Spleen (tissue), 11 donors: ENCODE measurements around the gene CYTIP. TPM values are rescaled to one million over a fixed set of nuclear protein-coding genes. Genes with fewer than 3 reads are reported as not detected.

ENCODE experiments used
- DNase-seq: peaks from one replicate; pipeline ENCODE4 v3.0.0-alpha.2; 2020
- H3K27ac ChIP-seq, 8 donors: fragments of 200-600 bp; sonication (generic) in 7 of 8; 1 replicate in 4 of 8; 2 replicates in 4 of 8; pipeline versions ENCODE4 v1.5.0 to v1.8.0; 2016 to 2021; ENCODE audit warnings: inconsistent platforms in 4 of 8, mild to moderate bottlenecking in 4 of 8, moderate library complexity in 1 of 8
- H3K27me3 ChIP-seq, 7 donors: fragments of 200-600 bp; sonication (generic) in 6 of 7; replicated peaks in 1 of 7; 1 replicate in 4 of 7; 2 replicates in 3 of 7; pipeline versions ENCODE4 v1.5.0 to v1.8.0; 2016 to 2021; ENCODE audit warnings: inconsistent platforms in 3 of 7, mild to moderate bottlenecking in 1 of 7
- H3K36me3 ChIP-seq, 6 donors: fragments of 200-600 bp; sonication (generic) in 5 of 6; 1 replicate in 4 of 6; 2 replicates in 2 of 6; pipeline versions ENCODE4 v1.5.0 to v1.8.0; 2016 to 2021; ENCODE audit warnings: inconsistent platforms in 2 of 6
- H3K4me1 ChIP-seq, 6 donors: fragments of 200-600 bp; sonication (generic) in 5 of 6; 1 replicate in 3 of 6; 2 replicates in 3 of 6; pipeline versions ENCODE4 v1.5.0 to v1.8.0; 2016 to 2021; ENCODE audit warnings: inconsistent platforms in 3 of 6
- H3K4me3 ChIP-seq, 8 donors: fragments of 200-600 bp; sonication (generic) in 7 of 8; 1 replicate in 4 of 8; 2 replicates in 4 of 8; pipeline versions ENCODE4 v1.5.0 to v1.8.0; 2016 to 2021; ENCODE audit warnings: inconsistent platforms in 4 of 8, mild to moderate bottlenecking in 4 of 8, moderate library complexity in 2 of 8
- H3K9me3 ChIP-seq, 8 donors: fragments of 200-600 bp; sonication (generic) in 7 of 8; 1 replicate in 4 of 8; 2 replicates in 4 of 8; pipeline versions ENCODE4 v1.5.0 to v1.8.0; 2016 to 2021; ENCODE audit warnings: inconsistent platforms in 4 of 8
- POLR2A ChIP-seq, 3 donors: fragments of 450-650 bp; IDR thresholded peaks; one replicate each; pipeline ENCODE4 v1.5.1; 2017; ENCODE audit warnings: antibody characterized with exemption in 3 of 3, mild to moderate bottlenecking in 1 of 3
- POLR2AphosphoS5 ChIP-seq, 3 donors: sonication (generic); formaldehyde crosslinking; IDR thresholded peaks; one replicate each; pipeline ENCODE4 v1.5.1; 2017; ENCODE audit warnings: antibody characterized with exemption in 3 of 3
- WGBS, 5 donors: extraction: QIAGEN DNeasy Blood & Tissue Kit in 3 of 5; methylation state at CpG; one replicate each; pipeline versions ENCODE4 v1.1.5 to v1.1.7; 2013 to 2018; 5-methylcytosine and 5-hydroxymethylcytosine counted together
- intact Hi-C: fragments of 100-400 bp; cut with DNase I; formaldehyde crosslinking; loops from one replicate; pipeline ENCODE4 v1.15.0; 2023; ENCODE audit warnings: low total_unique reads
- polyA plus RNA-seq, 3 donors: library from polyadenylated mRNA; stranded (reverse); fragments of 200-250 nt; gene quantifications; one replicate each; pipeline ENCODE4 v1.2.1, GENCODE V29; 2013
- total RNA-seq, 7 donors: library from RNA; depleted of rRNA in 3 of 7; stranded (reverse); fragments of >200 nt in 3 of 7; fragmentation: NEBNext Ultra II Directional in 4 of 7; extraction: Animal tissue kit (Norgen Biotek cat#: 25700) in 4 of 7; gene quantifications; one replicate each; pipeline versions ENCODE4 v1.1.0 to v1.2.1, GENCODE V29; 2016 to 2021
- TF ChIP-seq, protein P1 (sequence below), 11 experiments: fragments of 200-600 bp in 7 of 11; fragments of 450-650 bp in 4 of 11; sonication (generic) in 4 of 11; IDR thresholded peaks in 8 of 11; conservative IDR thresholded peaks in 3 of 11; 1 replicate in 7 of 11; 2 replicates in 4 of 11; pipeline versions ENCODE4 v1.4.0 to v1.8.0; 2016 to 2021; ENCODE audit warnings: antibody characterized with exemption in 11 of 11, inconsistent platforms in 4 of 11, mild to moderate bottlenecking in 1 of 11
- donor health status: healthy with polysubstance abuse.
- donor health status: DM: no; HTN: no; CAD: no; lungs with moderate emphysema.
- donor health status: DM: no; HTN: no; CAD: no.
- donor health status: Bipolar disorder and iron deficiency.
- donor health status: healthy.
- donor health status: DM: no; HTN: no; CAD: no.
- donor health status: DM: yes; HTN: yes; CAD: no.

The CYTIP gene
- total and polyA plus RNA-seq, 10 donors: 27.3 to 135 (median 101) TPM

DNA sequence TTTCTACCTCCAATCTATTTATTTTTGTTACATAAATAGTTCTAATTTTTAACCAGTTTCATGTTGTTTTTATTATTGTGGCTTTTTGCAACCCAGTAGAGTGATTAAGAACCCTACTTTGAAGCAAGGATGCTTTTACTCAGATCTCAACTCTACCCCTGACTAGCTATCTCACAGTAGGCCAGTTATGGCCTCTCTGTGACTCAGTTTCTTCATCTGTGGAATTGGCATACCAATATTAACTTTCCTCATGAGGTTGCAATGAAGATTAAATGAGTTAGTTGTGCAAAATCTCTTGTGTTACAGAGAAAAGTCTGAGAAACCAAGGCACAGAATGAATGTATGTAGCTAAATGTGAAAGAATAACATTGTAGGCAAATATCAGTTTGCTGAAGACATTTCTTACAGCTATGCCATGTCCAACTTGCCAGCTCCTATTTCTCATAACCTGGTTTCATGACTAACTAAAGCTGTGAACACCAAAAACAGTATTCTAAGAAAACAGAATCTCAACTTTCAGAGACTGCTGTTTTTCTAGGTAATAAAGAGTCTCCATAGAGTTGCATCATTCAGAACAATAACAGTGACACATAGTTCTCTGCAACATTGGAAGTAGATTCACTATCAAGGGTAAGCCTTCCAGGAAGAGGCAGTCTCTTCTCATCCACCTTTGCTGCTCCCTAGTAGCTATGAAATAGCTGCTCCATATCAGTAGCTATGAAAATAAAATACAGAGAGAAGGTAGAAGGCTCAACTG is 33.2 kb upstream of the CYTIP start:
- H3K4me3 ChIP-seq: no peak overlapping the region
- DNase-seq: no peak
- intact Hi-C loops: no loop called here
- H3K27ac ChIP-seq: no peak overlapping the region
- peaks cover 0 to 10% (median 0%) of the 10 kb centered on the region in 6 donors for H3K4me1 ChIP-seq
- H3K27me3 ChIP-seq: no peaks in the 10 kb centered on the region
- no peaks in the 10 kb centered on the region for H3K9me3 ChIP-seq
- H3K36me3 ChIP-seq: no peaks in the 10 kb centered on the region
- TF ChIP-seq, protein P1, sequence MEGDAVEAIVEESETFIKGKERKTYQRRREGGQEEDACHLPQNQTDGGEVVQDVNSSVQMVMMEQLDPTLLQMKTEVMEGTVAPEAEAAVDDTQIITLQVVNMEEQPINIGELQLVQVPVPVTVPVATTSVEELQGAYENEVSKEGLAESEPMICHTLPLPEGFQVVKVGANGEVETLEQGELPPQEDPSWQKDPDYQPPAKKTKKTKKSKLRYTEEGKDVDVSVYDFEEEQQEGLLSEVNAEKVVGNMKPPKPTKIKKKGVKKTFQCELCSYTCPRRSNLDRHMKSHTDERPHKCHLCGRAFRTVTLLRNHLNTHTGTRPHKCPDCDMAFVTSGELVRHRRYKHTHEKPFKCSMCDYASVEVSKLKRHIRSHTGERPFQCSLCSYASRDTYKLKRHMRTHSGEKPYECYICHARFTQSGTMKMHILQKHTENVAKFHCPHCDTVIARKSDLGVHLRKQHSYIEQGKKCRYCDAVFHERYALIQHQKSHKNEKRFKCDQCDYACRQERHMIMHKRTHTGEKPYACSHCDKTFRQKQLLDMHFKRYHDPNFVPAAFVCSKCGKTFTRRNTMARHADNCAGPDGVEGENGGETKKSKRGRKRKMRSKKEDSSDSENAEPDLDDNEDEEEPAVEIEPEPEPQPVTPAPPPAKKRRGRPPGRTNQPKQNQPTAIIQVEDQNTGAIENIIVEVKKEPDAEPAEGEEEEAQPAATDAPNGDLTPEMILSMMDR (IDR thresholded peaks at IDR 0.05 in 8 of 11, conservative IDR thresholded peaks at IDR 0.05 in 3 of 11): no peak
- TF ChIP-seq POLR2A (IDR thresholded peaks at IDR 0.05) (no peak), POLR2AphosphoS5 (IDR thresholded peaks at IDR 0.05) (no peak)

DNA sequence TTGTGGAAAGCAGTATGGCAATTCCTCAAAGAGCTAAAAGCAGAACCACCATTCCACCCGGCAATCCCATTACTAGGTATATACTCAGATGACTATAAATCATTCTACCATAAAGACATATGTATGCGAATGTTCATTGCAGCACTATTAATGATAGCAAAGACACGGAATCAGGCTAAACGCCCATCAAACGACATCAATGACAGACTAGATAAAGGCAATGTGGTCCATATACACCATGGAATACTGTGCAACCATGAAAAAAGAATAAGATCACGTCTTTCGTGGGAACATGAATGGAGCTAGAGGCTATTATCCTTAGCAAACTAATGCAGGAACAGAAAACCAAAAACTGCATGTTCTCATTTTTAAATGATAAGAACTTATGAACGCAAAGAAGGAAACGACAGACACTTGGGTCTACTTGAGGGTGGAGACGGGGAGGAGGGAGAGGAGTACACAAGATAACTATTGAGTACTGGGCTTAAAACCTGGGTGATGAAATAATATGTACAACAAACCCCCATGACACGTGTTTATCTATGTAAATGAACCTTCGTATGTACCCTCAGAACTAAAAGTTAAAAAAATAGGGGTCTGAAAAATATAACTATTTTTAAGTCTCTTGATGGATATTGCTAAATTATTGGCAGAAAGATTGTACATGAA is 32.0 kb upstream of the CYTIP start:
- no peak for DNase-seq
- Histone ChIP-seq H3K27me3 (no peaks in the 10 kb centered on the region), H3K27ac (no peak overlapping the region), H3K4me3 (no peak overlapping the region), H3K4me1 (peaks cover 0 to 17% (median 0%) of the 10 kb centered on the region in 6 donors), H3K36me3 (no peaks in the 10 kb centered on the region), H3K9me3 (no peaks in the 10 kb centered on the region)
- no peak for TF ChIP-seq POLR2AphosphoS5 (IDR thresholded peaks at IDR 0.05)
- TF ChIP-seq, protein P1 (IDR thresholded peaks at IDR 0.05 in 8 of 11, conservative IDR thresholded peaks at IDR 0.05 in 3 of 11): no peak
- TF ChIP-seq POLR2A (IDR thresholded peaks at IDR 0.05): no peak
- 91 to 96% (median 94%) methylated on average over 12 of the region's 12 CpGs for WGBS, 5 donors
- intact Hi-C loops: no loop called here

DNA sequence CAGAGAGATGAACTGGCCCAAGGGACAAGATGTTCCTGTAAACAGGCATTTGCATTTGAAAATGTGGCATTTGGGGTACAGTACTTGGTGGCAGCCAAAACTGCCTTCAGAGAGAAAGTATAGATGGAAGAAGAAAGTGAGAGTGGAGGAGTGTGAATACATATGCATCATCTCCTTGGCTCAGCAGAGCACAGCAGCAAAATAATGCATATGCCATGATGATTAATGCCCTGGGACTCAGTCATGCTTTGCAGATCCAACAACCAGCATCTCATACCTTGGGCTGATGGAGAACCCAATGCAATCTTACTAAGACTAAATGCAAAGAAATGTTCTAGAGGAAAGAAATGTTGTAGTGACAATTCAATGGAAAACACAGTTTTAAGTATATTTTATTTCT is 29.7 kb upstream of the CYTIP start:
- intact Hi-C loops: no loop called here
- Histone ChIP-seq H3K4me1 (peaks cover 7 to 40% (median 19%) of the 10 kb centered on the region in 6 donors), H3K9me3 (no peaks in the 10 kb centered on the region), H3K27ac (peak overlapping the region in 1 of 8 donors; percentile 1), H3K27me3 (no peaks in the 10 kb centered on the region), H3K4me3 (no peak overlapping the region), H3K36me3 (no peaks in the 10 kb centered on the region)
- DNase-seq: no peak
- TF ChIP-seq POLR2AphosphoS5 (IDR thresholded peaks at IDR 0.05) (peak in 1 of 3 donors; percentile 21), POLR2A (IDR thresholded peaks at IDR 0.05) (no peak)

DNA sequence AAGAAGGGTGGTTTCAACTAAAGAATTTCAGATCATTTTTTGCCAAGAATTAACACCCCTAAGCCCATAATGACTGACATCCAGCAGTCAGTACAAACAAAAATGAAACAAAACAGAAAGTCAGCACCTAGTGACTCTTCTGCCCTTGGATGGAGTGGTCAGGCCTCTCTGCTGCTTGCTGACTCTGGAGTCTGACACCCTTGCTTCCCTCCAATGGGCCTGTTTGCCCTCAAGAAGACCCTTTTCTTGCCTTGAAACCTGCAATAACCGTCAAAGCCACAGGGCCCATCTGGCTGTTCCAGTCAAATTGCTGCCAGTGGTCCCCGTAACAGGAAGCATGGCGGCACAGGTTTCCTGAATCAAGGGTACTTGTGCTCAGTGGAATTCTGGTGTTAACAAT is 27.2 kb upstream of the CYTIP start:
- 55 to 68% (median 63%) methylated on average over 3 of the region's 3 CpGs for WGBS, 5 donors
- intact Hi-C loops: no loop called here

More for the DNA sequence above, 27.2 kb upstream of the CYTIP start:
- Histone ChIP-seq H3K9me3 (no peaks in the 10 kb centered on the region), H3K36me3 (no peaks in the 10 kb centered on the region), H3K4me3 (no peak overlapping the region), H3K27ac (peak overlapping the region in 5 of 8 donors; percentile 92 to 96 (median 94)), H3K4me1 (peaks cover 7 to 54% (median 27%) of the 10 kb centered on the region in 6 donors), H3K27me3 (no peaks in the 10 kb centered on the region)
- TF ChIP-seq POLR2A (IDR thresholded peaks at IDR 0.05): no peak
- TF ChIP-seq, protein P1 (IDR thresholded peaks at IDR 0.05 in 8 of 11, conservative IDR thresholded peaks at IDR 0.05 in 3 of 11): no peak
- no peak for TF ChIP-seq POLR2AphosphoS5 (IDR thresholded peaks at IDR 0.05)
- no peak for DNase-seq
